Spleen (tissue), 11 donors: ENCODE results near the gene TMC6. TPM values are rescaled to one million over a fixed set of nuclear protein-coding genes. Genes with fewer than 3 reads are reported as not detected.
"Not testable (repeated sequence)": the region's sequence is repeated elsewhere in the genome, so short reads cannot be mapped to it uniquely, and the experiment has no call there.

Source experiments
- DNase-seq: peaks from one replicate; pipeline ENCODE4 v3.0.0-alpha.2; 2020
- H3K27ac ChIP-seq, 8 donors: fragments of 200-600 bp; sonication (generic) in 7 of 8; 1 replicate in 4 of 8; 2 replicates in 4 of 8; pipeline versions ENCODE4 v1.5.0 to v1.8.0; 2016 to 2021; ENCODE audit warnings: inconsistent platforms in 4 of 8, mild to moderate bottlenecking in 4 of 8, moderate library complexity in 1 of 8
- H3K27me3 ChIP-seq, 7 donors: fragments of 200-600 bp; sonication (generic) in 6 of 7; replicated peaks in 1 of 7; 1 replicate in 4 of 7; 2 replicates in 3 of 7; pipeline versions ENCODE4 v1.5.0 to v1.8.0; 2016 to 2021; ENCODE audit warnings: inconsistent platforms in 3 of 7, mild to moderate bottlenecking in 1 of 7
- H3K36me3 ChIP-seq, 6 donors: fragments of 200-600 bp; sonication (generic) in 5 of 6; 1 replicate in 4 of 6; 2 replicates in 2 of 6; pipeline versions ENCODE4 v1.5.0 to v1.8.0; 2016 to 2021; ENCODE audit warnings: inconsistent platforms in 2 of 6
- H3K4me1 ChIP-seq, 6 donors: fragments of 200-600 bp; sonication (generic) in 5 of 6; 1 replicate in 3 of 6; 2 replicates in 3 of 6; pipeline versions ENCODE4 v1.5.0 to v1.8.0; 2016 to 2021; ENCODE audit warnings: inconsistent platforms in 3 of 6
- H3K4me3 ChIP-seq, 8 donors: fragments of 200-600 bp; sonication (generic) in 7 of 8; 1 replicate in 4 of 8; 2 replicates in 4 of 8; pipeline versions ENCODE4 v1.5.0 to v1.8.0; 2016 to 2021; ENCODE audit warnings: inconsistent platforms in 4 of 8, mild to moderate bottlenecking in 4 of 8, moderate library complexity in 2 of 8
- H3K9me3 ChIP-seq, 8 donors: fragments of 200-600 bp; sonication (generic) in 7 of 8; 1 replicate in 4 of 8; 2 replicates in 4 of 8; pipeline versions ENCODE4 v1.5.0 to v1.8.0; 2016 to 2021; ENCODE audit warnings: inconsistent platforms in 4 of 8
- CTCF ChIP-seq, 11 experiments: fragments of 200-600 bp in 7 of 11; fragments of 450-650 bp in 4 of 11; sonication (generic) in 4 of 11; IDR thresholded peaks in 8 of 11; conservative IDR thresholded peaks in 3 of 11; 1 replicate in 7 of 11; 2 replicates in 4 of 11; pipeline versions ENCODE4 v1.4.0 to v1.8.0; 2016 to 2021; ENCODE audit warnings: antibody characterized with exemption in 11 of 11, inconsistent platforms in 4 of 11, mild to moderate bottlenecking in 1 of 11
- POLR2A ChIP-seq, 3 donors: fragments of 450-650 bp; IDR thresholded peaks; one replicate each; pipeline ENCODE4 v1.5.1; 2017; ENCODE audit warnings: antibody characterized with exemption in 3 of 3, mild to moderate bottlenecking in 1 of 3
- POLR2AphosphoS5 ChIP-seq, 3 donors: sonication (generic); formaldehyde crosslinking; IDR thresholded peaks; one replicate each; pipeline ENCODE4 v1.5.1; 2017; ENCODE audit warnings: antibody characterized with exemption in 3 of 3
- WGBS, 5 donors: extraction: QIAGEN DNeasy Blood & Tissue Kit in 3 of 5; methylation state at CpG; one replicate each; pipeline versions ENCODE4 v1.1.5 to v1.1.7; 2013 to 2018; 5-methylcytosine and 5-hydroxymethylcytosine counted together
- intact Hi-C: fragments of 100-400 bp; cut with DNase I; formaldehyde crosslinking; loops from one replicate; pipeline ENCODE4 v1.15.0; 2023; ENCODE audit warnings: low total_unique reads
- polyA plus RNA-seq, 3 donors: library from polyadenylated mRNA; stranded (reverse); fragments of 200-250 nt; gene quantifications; one replicate each; pipeline ENCODE4 v1.2.1, GENCODE V29; 2013
- total RNA-seq, 7 donors: library from RNA; depleted of rRNA in 3 of 7; stranded (reverse); fragments of >200 nt in 3 of 7; fragmentation: NEBNext Ultra II Directional in 4 of 7; extraction: Animal tissue kit (Norgen Biotek cat#: 25700) in 4 of 7; gene quantifications; one replicate each; pipeline versions ENCODE4 v1.1.0 to v1.2.1, GENCODE V29; 2016 to 2021
- donor health status: healthy with polysubstance abuse.
- donor health status: DM: no; HTN: no; CAD: no; lungs with moderate emphysema.
- donor health status: DM: no; HTN: no; CAD: no.
- donor health status: Bipolar disorder and iron deficiency.
- donor health status: healthy.
- donor health status: DM: no; HTN: no; CAD: no.
- donor health status: DM: yes; HTN: yes; CAD: no.

TMC6 gene
- total and polyA plus RNA-seq, 10 donors = 132 to 425 (median 260) TPM

GRCh38 chr17:78172249-78173051 lies 43.9 kb upstream of the TMC6 start:
- no peak for TF ChIP-seq CTCF (IDR thresholded peaks at IDR 0.05 in 8 of 11, conservative IDR thresholded peaks at IDR 0.05 in 3 of 11)
- TF ChIP-seq POLR2AphosphoS5 (IDR thresholded peaks at IDR 0.05) = peak; percentile 70 to 81 (median 79)
- DNase-seq = peak; percentile 90
- 31 to 46% (median 33%) methylated on average over 16 to 19 of the region's 19 CpGs for WGBS, 5 donors
- no peaks in the 10 kb centered on the region for H3K27me3 ChIP-seq
- peaks cover 0 to 44% (median 16%) of the 10 kb centered on the region in 6 donors for H3K36me3 ChIP-seq
- intact Hi-C loops = no loop called here
- H3K4me3 ChIP-seq = peak overlapping the region in 4 of 8 donors; percentile 8 to 93 (median 10)
- no peaks in the 10 kb centered on the region for H3K9me3 ChIP-seq
- peak overlapping the region; percentile 75 to 96 (median 86) for H3K27ac ChIP-seq
- H3K4me1 ChIP-seq = peaks cover 75 to 95% (median 89%) of the 10 kb centered on the region in 6 donors

- DNase-seq, H3K27me3 ChIP-seq, intact Hi-C loops, H3K9me3 ChIP-seq: not testable (repeated sequence)
- H3K27ac ChIP-seq = peak overlapping the region; percentile 75 to 96 (median 86)
- peaks cover 0 to 44% (median 16%) of the 10 kb centered on the region in 6 donors for H3K36me3 ChIP-seq
- peaks cover 71 to 94% (median 84%) of the 10 kb centered on the region in 6 donors for H3K4me1 ChIP-seq
- peak overlapping the region in 4 of 8 donors; percentile 8 to 93 (median 10) for H3K4me3 ChIP-seq
- WGBS, 5 donors = 77 to 86% (median 80%) methylated on average over 13 to 19 of the region's 19 CpGs
These were observed 43.2 kb upstream of the TMC6 start for GRCh38 chr17:78171591-78172248.

GRCh38 chr17:78170692-78171590 lies 42.4 kb upstream of the TMC6 start:
- Histone ChIP-seq H3K36me3 (peaks cover 0 to 44% (median 16%) of the 10 kb centered on the region in 6 donors), H3K9me3 (no peaks in the 10 kb centered on the region), H3K4me3 (peak overlapping the region in 1 of 8 donors; percentile 93), H3K4me1 (peaks cover 63 to 86% (median 76%) of the 10 kb centered on the region in 6 donors), H3K27me3 (no peaks in the 10 kb centered on the region), H3K27ac (peak overlapping the region in 7 of 8 donors; percentile 75 to 96 (median 87))
- DNase-seq = no peak
- intact Hi-C loops = no loop called here
- 79 to 86% (median 81%) methylated on average over 29 to 31 of the region's 31 CpGs for WGBS, 5 donors
- TF ChIP-seq CTCF (IDR thresholded peaks at IDR 0.05 in 8 of 11, conservative IDR thresholded peaks at IDR 0.05 in 3 of 11) (no peak), POLR2A (IDR thresholded peaks at IDR 0.05) (no peak), POLR2AphosphoS5 (IDR thresholded peaks at IDR 0.05) (peak in 1 of 3 donors; percentile 42)
